ENCODE data around the gene PAK2. TPM values are rescaled to one million over a fixed set of nuclear protein-coding genes. Genes with fewer than 3 reads are reported as not detected.
A peak's percentile ranks its signal among the peaks of the same experiment; 100 is the strongest.

PAK2 gene
- total and polyA plus RNA-seq, 4 experiments from 2014 or later, result 29.1 to 97.4 (median 59.9) TPM

- H3K4me1 ChIP-seq (ENCODE audit: insufficient read depth, low read length), result no peaks in the 10 kb centered on the region
- H3K9me3 Mint-ChIP-seq, result no peaks in the 10 kb centered on the region
- H3K4me3 Mint-ChIP-seq, result no peak overlapping the region
- POLR2A ChIA-PET (ENCODE audit: partially characterized antibody), result no interaction called here
- H3K27me3 ChIP-seq (ENCODE audit: insufficient read depth, low read length), result no peaks in the 10 kb centered on the region
- peaks cover 10 to 34% (median 23%) of the 10 kb centered on the region in 4 donors for H3K4me1 Mint-ChIP-seq
- H3K27ac Mint-ChIP-seq, result peak overlapping the region in 1 of 7 donors; percentile 7
- H3K36me3 ChIP-seq (ENCODE audit: insufficient read depth, low read length), result peaks cover 4% of the 10 kb centered on the region
- H3K27me3 Mint-ChIP-seq, result no peaks in the 10 kb centered on the region
- CTCF ChIA-PET (ENCODE audit: partially characterized antibody), result no interaction called here
- no peak for DNase-seq
- no peaks in the 10 kb centered on the region for H3K9me3 ChIP-seq (ENCODE audit: control insufficient read depth in 1 of 2, low read length in 2 of 2)
- intact Hi-C loops (cut with micrococcal nuclease), result no loop called here
- H3K36me3 Mint-ChIP-seq, result peaks cover 27 to 33% of the 10 kb centered on the region in 2 donors
- no peak overlapping the region for H3K4me3 ChIP-seq (ENCODE audit: low read length in 2 of 2)
- H3K27ac ChIP-seq (ENCODE audit: low read depth, low read length), result no peak overlapping the region
Observed at GRCh38 chr3:196794467-196794866, 54.8 kb downstream of the PAK2 start.

DNA sequence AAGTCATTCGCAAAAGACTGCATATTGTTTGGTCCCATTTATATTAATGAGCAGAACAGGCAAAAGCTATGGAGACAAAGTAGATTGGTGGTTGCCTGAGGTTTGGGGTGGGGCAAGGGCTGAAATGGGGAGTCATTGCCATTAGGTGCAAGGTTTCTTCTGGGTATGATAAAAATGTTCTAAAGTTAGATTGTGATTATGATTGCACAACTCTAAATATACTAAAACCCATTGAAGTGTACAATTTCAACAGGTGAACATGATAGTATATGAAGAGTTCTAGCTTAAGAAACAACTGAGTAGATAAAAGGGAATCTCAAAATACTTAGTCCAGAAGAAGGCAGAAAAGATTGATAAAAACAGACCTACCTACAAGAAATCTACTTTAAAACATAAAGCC, 56.7 kb downstream of the PAK2 start:
- Mint-ChIP-seq H3K36me3 (peaks cover 17 to 25% of the 10 kb centered on the region in 2 donors), H3K4me3 (no peak overlapping the region), H3K27ac (peak overlapping the region in 3 of 7 donors; percentile 10 to 53 (median 18)), H3K27me3 (no peaks in the 10 kb centered on the region), H3K4me1 (peaks cover 10 to 27% (median 22%) of the 10 kb centered on the region in 4 donors), H3K9me3 (no peaks in the 10 kb centered on the region)
- ChIA-PET POLR2A (ENCODE audit: partially characterized antibody) (no interaction called here), CTCF (ENCODE audit: partially characterized antibody) (no interaction called here)
- H3K4me1 ChIP-seq (ENCODE audit: insufficient read depth, low read length), result no peaks in the 10 kb centered on the region
- peaks cover 4% of the 10 kb centered on the region for H3K36me3 ChIP-seq (ENCODE audit: insufficient read depth, low read length)
- no peak for DNase-seq
- H3K4me3 ChIP-seq (ENCODE audit: low read length in 2 of 2), result no peak overlapping the region
- no peaks in the 10 kb centered on the region for H3K27me3 ChIP-seq (ENCODE audit: insufficient read depth, low read length)
- intact Hi-C loops (cut with micrococcal nuclease), result no loop called here
- no peaks in the 10 kb centered on the region for H3K9me3 ChIP-seq (ENCODE audit: control insufficient read depth in 1 of 2, low read length in 2 of 2)
- H3K27ac ChIP-seq (ENCODE audit: low read depth, low read length), result no peak overlapping the region

DNA sequence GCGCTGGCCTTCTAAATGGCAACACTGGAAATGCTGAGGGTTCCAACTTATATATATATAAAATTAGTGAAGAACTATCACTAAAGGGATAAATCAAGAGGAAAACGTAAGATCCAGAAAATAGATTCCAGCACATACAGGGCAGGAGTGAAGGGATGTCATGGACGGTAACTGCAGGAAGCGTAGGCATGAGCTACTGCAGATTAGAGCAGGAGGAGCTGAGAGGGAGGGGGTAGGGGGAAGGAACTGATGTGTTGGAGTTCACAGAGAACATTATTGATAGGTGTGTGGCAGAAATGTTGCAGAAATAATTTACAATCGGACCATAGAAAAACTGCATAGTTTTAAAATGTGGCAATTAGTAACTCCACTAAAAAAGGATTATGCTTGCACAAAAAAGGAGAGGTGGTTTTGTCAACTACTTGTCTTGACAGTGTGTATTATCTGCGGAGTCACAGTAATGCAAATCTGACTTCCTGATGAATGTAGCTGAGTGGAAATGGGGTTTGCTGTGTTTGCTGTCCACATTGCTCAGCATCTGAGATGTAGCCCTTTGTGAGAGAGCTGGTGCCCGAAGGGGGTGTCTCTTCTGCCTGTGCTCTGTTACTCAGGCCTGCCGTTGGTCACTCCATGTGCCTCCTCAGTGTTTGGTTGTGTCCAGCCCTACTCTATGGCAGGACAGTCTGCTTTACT, 61.2 kb downstream of the PAK2 start:
- peak overlapping the region in 2 of 7 donors; percentile 36 to 39 for H3K27ac Mint-ChIP-seq
- H3K9me3 Mint-ChIP-seq, result no peaks in the 10 kb centered on the region
- H3K4me3 Mint-ChIP-seq, result no peak overlapping the region
- peaks cover 14 to 27% (median 23%) of the 10 kb centered on the region in 4 donors for H3K4me1 Mint-ChIP-seq
- H3K27me3 Mint-ChIP-seq, result no peaks in the 10 kb centered on the region
- H3K36me3 Mint-ChIP-seq, result peaks cover 10 to 34% of the 10 kb centered on the region in 2 donors
- ChIA-PET CTCF (ENCODE audit: partially characterized antibody) (no interaction called here), POLR2A (ENCODE audit: partially characterized antibody) (no interaction called here)
- intact Hi-C loops (cut with micrococcal nuclease), result loop anchor here (10.0 kb wide), 1 partner anchor 56 kb away; no protein-coding TSS in a partner anchor
- no peaks in the 10 kb centered on the region for H3K4me1 ChIP-seq (ENCODE audit: insufficient read depth, low read length)
- no peaks in the 10 kb centered on the region for H3K9me3 ChIP-seq (ENCODE audit: control insufficient read depth in 1 of 2, low read length in 2 of 2)
- no peak overlapping the region for H3K4me3 ChIP-seq (ENCODE audit: low read length in 2 of 2)
- DNase-seq, result no peak
- no peak overlapping the region for H3K27ac ChIP-seq (ENCODE audit: low read depth, low read length)
- peaks cover 17% of the 10 kb centered on the region for H3K36me3 ChIP-seq (ENCODE audit: insufficient read depth, low read length)
- no peaks in the 10 kb centered on the region for H3K27me3 ChIP-seq (ENCODE audit: insufficient read depth, low read length)

GRCh38 chr3:196803891-196804468, 64.3 kb downstream of the PAK2 start:
- H3K4me1 Mint-ChIP-seq, result peaks cover 10 to 14% (median 12%) of the 10 kb centered on the region in 4 donors
- H3K36me3 ChIP-seq (ENCODE audit: insufficient read depth, low read length), result peaks cover 36% of the 10 kb centered on the region
- H3K9me3 Mint-ChIP-seq, result no peaks in the 10 kb centered on the region
- H3K36me3 Mint-ChIP-seq, result peaks cover 29 to 57% of the 10 kb centered on the region in 2 donors
- no peak overlapping the region for H3K4me3 ChIP-seq (ENCODE audit: low read length in 2 of 2)
- no peak overlapping the region for H3K4me3 Mint-ChIP-seq
- ChIA-PET POLR2A (ENCODE audit: partially characterized antibody) (no interaction called here), CTCF (ENCODE audit: partially characterized antibody) (no interaction called here)
- intact Hi-C loops (cut with micrococcal nuclease), result loop anchor here (10.0 kb wide), 1 partner anchor 59 kb away; no protein-coding TSS in a partner anchor
- H3K27ac Mint-ChIP-seq, result peak overlapping the region; percentile 30 to 92 (median 82)
- DNase-seq, result peak in 3 of 5 donors; percentile 2 to 25 (median 4)
- no peak overlapping the region for H3K27ac ChIP-seq (ENCODE audit: low read depth, low read length)
- H3K9me3 ChIP-seq (ENCODE audit: control insufficient read depth in 1 of 2, low read length in 2 of 2), result no peaks in the 10 kb centered on the region
- no peaks in the 10 kb centered on the region for H3K27me3 ChIP-seq (ENCODE audit: insufficient read depth, low read length)
- no peaks in the 10 kb centered on the region for H3K4me1 ChIP-seq (ENCODE audit: insufficient read depth, low read length)
- no peaks in the 10 kb centered on the region for H3K27me3 Mint-ChIP-seq

DNA sequence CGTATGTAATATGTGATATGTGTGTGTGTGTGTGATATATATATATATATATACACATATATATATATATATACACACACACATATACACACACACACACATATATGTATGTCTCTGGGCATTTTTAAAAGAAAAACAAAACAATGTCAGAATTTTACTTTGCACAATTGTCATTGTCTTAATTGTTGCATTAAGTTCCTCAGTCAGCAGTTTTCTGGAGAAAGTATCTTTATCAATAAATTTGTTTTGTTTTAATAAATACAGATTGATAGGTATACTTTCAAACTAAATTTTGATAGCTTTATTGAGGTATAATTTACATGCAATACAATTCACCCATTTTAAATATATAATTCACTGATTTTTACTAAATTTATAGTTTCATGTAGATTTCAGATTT, 65.1 kb downstream of the PAK2 start:
- intact Hi-C loops (cut with micrococcal nuclease), result loop anchor here (10.0 kb wide), 1 partner anchor 60 kb away; no protein-coding TSS in a partner anchor
- H3K27me3 Mint-ChIP-seq, result no peaks in the 10 kb centered on the region

DNA sequence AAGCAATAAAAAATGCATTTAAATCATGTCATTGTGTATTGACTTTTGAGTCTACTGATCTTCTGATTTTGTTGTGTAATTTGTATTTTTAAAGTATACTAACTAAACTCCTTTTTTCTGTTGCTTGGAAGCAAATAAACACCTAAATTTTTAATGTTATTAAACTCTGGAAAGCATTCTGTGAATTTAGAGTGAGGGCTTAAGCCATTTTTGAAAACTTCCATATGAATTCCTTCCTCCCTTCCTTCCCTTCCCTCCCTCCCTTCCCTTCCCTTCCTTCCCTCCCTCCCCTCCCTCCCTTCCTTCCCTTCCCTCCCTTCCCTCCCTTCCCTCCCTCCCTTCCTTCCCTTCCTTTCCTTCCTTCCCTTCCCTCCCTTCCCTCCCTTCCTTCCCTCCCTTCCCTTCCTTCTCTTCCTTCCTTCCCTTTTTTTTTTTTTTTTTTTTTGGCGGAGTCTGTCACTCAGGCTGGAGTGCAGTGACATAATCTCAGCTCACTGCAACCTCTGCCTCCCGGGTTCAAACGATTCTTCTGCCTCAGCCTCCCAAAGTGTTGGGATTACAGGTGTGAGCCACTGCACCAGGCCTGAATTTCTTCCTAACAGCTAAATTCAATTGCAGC, 71.4 kb downstream of the PAK2 start:
- H3K36me3 ChIP-seq (ENCODE audit: insufficient read depth, low read length), result peaks cover 46% of the 10 kb centered on the region
- peaks cover 0 to 1% (median 0%) of the 10 kb centered on the region in 4 donors for H3K4me1 Mint-ChIP-seq
- H3K27me3 Mint-ChIP-seq, result no peaks in the 10 kb centered on the region
- H3K9me3 Mint-ChIP-seq, result no peaks in the 10 kb centered on the region
- peak overlapping the region in 6 of 7 donors; percentile 22 to 76 (median 44) for H3K27ac Mint-ChIP-seq
- H3K9me3 ChIP-seq (ENCODE audit: control insufficient read depth in 1 of 2, low read length in 2 of 2), result no peaks in the 10 kb centered on the region
- ChIA-PET POLR2A (ENCODE audit: partially characterized antibody) (no interaction called here), CTCF (ENCODE audit: partially characterized antibody) (no interaction called here)
- no peak overlapping the region for H3K4me3 ChIP-seq (ENCODE audit: low read length in 2 of 2)
- H3K36me3 Mint-ChIP-seq, result peaks cover 44 to 68% of the 10 kb centered on the region in 2 donors
- intact Hi-C loops (cut with micrococcal nuclease), result no loop called here
- no peaks in the 10 kb centered on the region for H3K27me3 ChIP-seq (ENCODE audit: insufficient read depth, low read length)
- H3K4me3 Mint-ChIP-seq, result peak overlapping the region in 1 of 8 donors; percentile 10
- no peaks in the 10 kb centered on the region for H3K4me1 ChIP-seq (ENCODE audit: insufficient read depth, low read length)
- DNase-seq, result no peak
- no peak overlapping the region for H3K27ac ChIP-seq (ENCODE audit: low read depth, low read length)

More for the DNA sequence above, 65.1 kb downstream of the PAK2 start:
- Histone ChIP-seq H3K27ac (ENCODE audit: low read depth, low read length) (no peak overlapping the region), H3K4me1 (ENCODE audit: insufficient read depth, low read length) (no peaks in the 10 kb centered on the region), H3K4me3 (ENCODE audit: low read length in 2 of 2) (no peak overlapping the region), H3K27me3 (ENCODE audit: insufficient read depth, low read length) (no peaks in the 10 kb centered on the region), H3K36me3 (ENCODE audit: insufficient read depth, low read length) (peaks cover 36% of the 10 kb centered on the region), H3K9me3 (ENCODE audit: control insufficient read depth in 1 of 2, low read length in 2 of 2) (no peaks in the 10 kb centered on the region)
- peaks cover 33 to 62% of the 10 kb centered on the region in 2 donors for H3K36me3 Mint-ChIP-seq
- peaks cover 7 to 15% (median 11%) of the 10 kb centered on the region in 4 donors for H3K4me1 Mint-ChIP-seq
- POLR2A ChIA-PET (ENCODE audit: partially characterized antibody), result no interaction called here
- no peak for DNase-seq
- CTCF ChIA-PET (ENCODE audit: partially characterized antibody), result no interaction called here
- no peak overlapping the region for H3K27ac Mint-ChIP-seq
- no peak overlapping the region for H3K4me3 Mint-ChIP-seq
- no peaks in the 10 kb centered on the region for H3K9me3 Mint-ChIP-seq

DNA sequence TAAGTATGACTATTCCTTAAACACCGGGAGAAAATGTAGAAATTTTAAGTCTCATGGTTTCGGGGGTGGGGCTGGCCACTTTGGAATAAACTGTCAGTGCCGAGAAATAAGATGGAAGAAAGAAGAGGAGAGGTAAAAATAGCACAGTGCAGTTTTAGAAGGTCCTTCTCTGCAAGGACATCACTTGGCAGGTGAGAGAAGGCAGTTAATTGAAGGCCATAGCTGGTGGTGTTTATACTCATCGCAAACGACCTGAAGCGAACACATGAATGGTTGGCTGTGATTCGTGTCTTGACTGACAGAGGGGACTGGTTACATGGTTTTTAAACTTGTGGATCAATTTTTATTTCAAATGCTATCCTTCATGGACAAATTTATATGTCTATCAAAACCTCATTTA, 73.2 kb downstream of the PAK2 start:
- intact Hi-C loops (cut with micrococcal nuclease), result no loop called here
- Histone ChIP-seq H3K27me3 (ENCODE audit: insufficient read depth, low read length) (no peaks in the 10 kb centered on the region), H3K36me3 (ENCODE audit: insufficient read depth, low read length) (peaks cover 34% of the 10 kb centered on the region), H3K27ac (ENCODE audit: low read depth, low read length) (no peak overlapping the region), H3K4me3 (ENCODE audit: low read length in 2 of 2) (no peak overlapping the region), H3K9me3 (ENCODE audit: control insufficient read depth in 1 of 2, low read length in 2 of 2) (no peaks in the 10 kb centered on the region), H3K4me1 (ENCODE audit: insufficient read depth, low read length) (no peaks in the 10 kb centered on the region)
- Mint-ChIP-seq H3K4me3 (no peak overlapping the region), H3K36me3 (peaks cover 32 to 58% of the 10 kb centered on the region in 2 donors), H3K27me3 (no peaks in the 10 kb centered on the region), H3K27ac (peak overlapping the region in 1 of 7 donors; percentile 2), H3K4me1 (peaks cover 0 to 1% (median 0%) of the 10 kb centered on the region in 4 donors), H3K9me3 (no peaks in the 10 kb centered on the region)
- DNase-seq, result no peak
- ChIA-PET POLR2A (ENCODE audit: partially characterized antibody) (no interaction called here), CTCF (ENCODE audit: partially characterized antibody) (no interaction called here)
